H1 (cell line): Measurements from ENCODE around the gene MMP25. TPM values are rescaled to one million over a fixed set of nuclear protein-coding genes. Genes with fewer than 3 reads are reported as not detected.

Experiments used
- ASH2L ChIP-seq: fragments of 200-600, 300-600 bp; sonication (generic); IDR thresholded peaks from one replicate; pipeline ENCODE4 v1.7.1; 2017; ENCODE audit warnings: low read length
- BCL11A ChIP-seq, 2 experiments: IDR thresholded peaks; one replicate each; pipeline ENCODE4 v1.6.1; 2011; ENCODE audit warnings: low read depth in 2 of 2, low read length in 2 of 2, mild to moderate bottlenecking in 2 of 2
- BRCA1 ChIP-seq: IDR thresholded peaks from 2 replicates; pipeline ENCODE4 v1.6.1; 2012; ENCODE audit warnings: low read depth, low read length, improper control_type of control experiment
- CBX8 ChIP-seq: fragments of 300-800, 300-1000 bp; sonication (generic); IDR thresholded peaks from 2 replicates; pipeline ENCODE4 v1.7.1; 2016; ENCODE audit warnings: low read depth, low read length, borderline replicate concordance
- CHD1 ChIP-seq: IDR thresholded peaks from 2 replicates; pipeline ENCODE4 v1.6.1; 2012; ENCODE audit warnings: low read depth, low read length, improper control_type of control experiment
- CTCF ChIP-seq, 3 experiments: IDR thresholded peaks; 1 replicate in 2 of 3; 2 replicates in 1 of 3; pipeline versions ENCODE4 v1.5.1 to v1.6.1; 2011; ENCODE audit warnings: low read length in 3 of 3, mild to moderate bottlenecking in 3 of 3, inconsistent platforms in 2 of 3, low read depth in 1 of 3, moderate library complexity in 1 of 3; ENCODE audit not compliant: insufficient read depth in 1 of 3; ENCODE audit errors: control extremely low read depth in 1 of 3
- HDAC2 ChIP-seq, 2 experiments: fragments of 300-600 bp in 1 of 2; sonication (generic) in 1 of 2; IDR thresholded peaks; 2 replicates each; pipeline ENCODE4 v1.6.1; 2011 to 2012; ENCODE audit warnings: low read depth in 2 of 2, low read length in 2 of 2, mild to moderate bottlenecking in 2 of 2, moderate library complexity in 2 of 2, borderline replicate concordance in 1 of 2, inconsistent platforms in 1 of 2
- MAX ChIP-seq: IDR thresholded peaks from 2 replicates; pipeline ENCODE4 v1.6.1; 2012; ENCODE audit warnings: inconsistent platforms
- POU5F1 ChIP-seq: IDR thresholded peaks from 2 replicates; pipeline ENCODE4 v1.6.1; 2011; ENCODE audit warnings: low read depth, mild to moderate bottlenecking, low read length, moderate library complexity
- RAD21 ChIP-seq, 2 experiments: IDR thresholded peaks in 1 of 2; conservative IDR thresholded peaks in 1 of 2; 2 replicates each; pipeline ENCODE4 v1.6.1; 2011; ENCODE audit warnings: low read depth in 2 of 2, low read length in 2 of 2, improper control_type of control experiment in 1 of 2, inconsistent platforms in 1 of 2, mild to moderate bottlenecking in 1 of 2, moderate library complexity in 1 of 2
- RFX5 ChIP-seq: IDR thresholded peaks from 2 replicates; pipeline ENCODE4 v1.6.1; 2011; ENCODE audit warnings: low read depth, low read length, improper control_type of control experiment, borderline replicate concordance
- RXRA ChIP-seq: IDR thresholded peaks from 2 replicates; pipeline ENCODE4 v1.6.1; 2011; ENCODE audit warnings: low read depth, mild to moderate bottlenecking, low read length, moderate library complexity; ENCODE audit not compliant: insufficient read depth
- SIRT6 ChIP-seq: IDR thresholded peaks from one replicate; pipeline ENCODE4 v1.7.1; 2012; ENCODE audit warnings: low read length, inconsistent platforms
- SUZ12 ChIP-seq: fragments of 200-600 bp; sonication (generic); IDR thresholded peaks from 2 replicates; pipeline ENCODE4 v1.6.1; 2012; ENCODE audit warnings: mild to moderate bottlenecking, inconsistent platforms, low read length, moderate library complexity, mixed read lengths
- TAF7 ChIP-seq: optimal IDR thresholded peaks from 2 replicates; pipeline ENCODE3; 2011; ENCODE audit warnings: low read depth, mild to moderate bottlenecking, inconsistent platforms, low read length, moderate library complexity, borderline replicate concordance
- TCF12 ChIP-seq: IDR thresholded peaks from 2 replicates; pipeline ENCODE4 v1.6.1; 2011; ENCODE audit warnings: low read depth, mild to moderate bottlenecking, low read length
- ZNF274 ChIP-seq: IDR thresholded peaks from 2 replicates; pipeline ENCODE4 v1.7.0; 2012; ENCODE audit warnings: low read length, borderline replicate concordance; ENCODE audit errors: extremely low read depth
- polyA plus RNA-seq, 7 experiments: library from polyadenylated mRNA; depleted of rRNA in 3 of 7; stranded (reverse) in 5 of 7; unstranded in 2 of 7; fragments of >200 nt in 5 of 7; fragments of 200-250 nt in 2 of 7; gene quantifications; 1 replicate in 5 of 7; 2 replicates in 1 of 7; 4 replicates in 1 of 7; pipeline versions ENCODE4 v1.2.1 to v1.2.3, GENCODE V29; 2011 to 2013; ENCODE audit warnings: missing spikeins in 2 of 7, mixed read lengths in 2 of 7
- total RNA-seq: library from RNA; stranded (reverse); fragmentation: NEBNext Ultra II Directional; extraction: Animal tissue kit (Norgen Biotek cat#: 25700); gene quantifications from 2 replicates; pipeline ENCODE4 v1.2.1, GENCODE V29; 2021

MMP25 gene
- total and polyA plus RNA-seq, 2 of the 8 experiments (the other 6 are each of a cell fraction or from before 2014, with no cell fraction given) = 7.7 to 26.7 TPM

DNA sequence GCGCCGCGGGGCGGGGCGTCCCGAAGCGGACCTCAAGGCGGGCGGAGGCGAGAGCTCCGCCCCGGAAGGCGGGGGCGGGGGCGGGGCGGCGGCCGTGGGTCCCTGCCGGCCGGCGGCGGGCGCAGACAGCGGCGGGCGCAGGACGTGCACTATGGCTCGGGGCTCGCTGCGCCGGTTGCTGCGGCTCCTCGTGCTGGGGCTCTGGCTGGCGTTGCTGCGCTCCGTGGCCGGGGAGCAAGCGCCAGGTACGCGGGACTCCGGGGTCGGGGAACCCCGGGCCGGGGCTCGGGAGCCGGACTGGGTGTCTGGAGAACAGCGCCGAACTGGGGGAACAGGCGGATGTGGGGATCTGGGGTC lies 26.1 kb upstream of the MMP25 start, which contains the start of gene TNFRSF12A (continued):
- TF ChIP-seq ASH2L = no peak
- no peak; the same call in 1 of the 2 replicates for TF ChIP-seq MAX
- TF ChIP-seq SIRT6 = no peak
- peak in 1 of 3 experiments; percentile 3; a peak in 1 of 4 replicates for TF ChIP-seq CTCF (IDR thresholded peaks at IDR 0.05; ENCODE audit: control extremely low read depth in 1 of 3, insufficient read depth in 1 of 3, low read depth in 1 of 3, low read length in 3 of 3)
- TF ChIP-seq CHD1 = no peak
- TF ChIP-seq TAF7 = peak; percentile 79
- no peak for TF ChIP-seq CBX8
- TF ChIP-seq RXRA = no peak
- no peak for TF ChIP-seq RAD21 (IDR thresholded peaks at IDR 0.05 in 1 of 2, conservative IDR thresholded peaks at IDR 0.05 in 1 of 2; ENCODE audit: low read depth in 2 of 2, low read length in 2 of 2)
- no peak for TF ChIP-seq TCF12
- no peak for TF ChIP-seq POU5F1
- TF ChIP-seq ZNF274 = no peak
- TF ChIP-seq BCL11A (IDR thresholded peaks at IDR 0.05; ENCODE audit: low read depth in 2 of 2, low read length in 2 of 2) = no peak
- TF ChIP-seq HDAC2 (IDR thresholded peaks at IDR 0.05; ENCODE audit: borderline replicate concordance in 1 of 2, low read depth in 2 of 2, low read length in 2 of 2) = no peak; a peak in 1 of 4 replicates
- TF ChIP-seq RFX5 = no peak
- TF ChIP-seq SUZ12 = no peak
- TF ChIP-seq BRCA1 = no peak
